ENCODE results near the gene FAM229B.

Gene FAM229B

GRCh38 chr6:112139052-112139451 is 51.7 kb downstream of the FAM229B start:
- in situ Hi-C loops (cut with MboI; ENCODE audit: low sequenced_read_pairs) = no loop called here

DNA sequence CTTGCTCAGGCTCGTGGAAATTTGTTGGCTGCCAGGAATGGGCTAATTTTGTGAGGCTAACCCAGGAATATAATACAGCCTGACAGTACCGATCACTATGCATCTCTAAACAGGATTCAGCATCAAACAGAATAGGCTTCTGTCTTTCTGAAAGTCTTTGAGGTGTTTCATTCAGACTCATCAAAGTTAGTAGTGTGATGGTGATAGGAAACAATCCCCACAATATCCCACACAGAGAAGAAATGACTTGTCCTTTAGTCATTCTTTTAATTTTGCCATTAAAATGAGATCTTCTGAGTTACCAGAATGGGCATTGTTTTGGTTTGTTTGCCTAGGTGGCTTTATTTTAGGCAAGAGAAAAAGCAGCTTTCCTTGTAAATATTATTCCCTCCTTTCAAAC is 54.3 kb downstream of the FAM229B start:
- in situ Hi-C loops (cut with MboI; ENCODE audit: low sequenced_read_pairs) = no loop called here

DNA sequence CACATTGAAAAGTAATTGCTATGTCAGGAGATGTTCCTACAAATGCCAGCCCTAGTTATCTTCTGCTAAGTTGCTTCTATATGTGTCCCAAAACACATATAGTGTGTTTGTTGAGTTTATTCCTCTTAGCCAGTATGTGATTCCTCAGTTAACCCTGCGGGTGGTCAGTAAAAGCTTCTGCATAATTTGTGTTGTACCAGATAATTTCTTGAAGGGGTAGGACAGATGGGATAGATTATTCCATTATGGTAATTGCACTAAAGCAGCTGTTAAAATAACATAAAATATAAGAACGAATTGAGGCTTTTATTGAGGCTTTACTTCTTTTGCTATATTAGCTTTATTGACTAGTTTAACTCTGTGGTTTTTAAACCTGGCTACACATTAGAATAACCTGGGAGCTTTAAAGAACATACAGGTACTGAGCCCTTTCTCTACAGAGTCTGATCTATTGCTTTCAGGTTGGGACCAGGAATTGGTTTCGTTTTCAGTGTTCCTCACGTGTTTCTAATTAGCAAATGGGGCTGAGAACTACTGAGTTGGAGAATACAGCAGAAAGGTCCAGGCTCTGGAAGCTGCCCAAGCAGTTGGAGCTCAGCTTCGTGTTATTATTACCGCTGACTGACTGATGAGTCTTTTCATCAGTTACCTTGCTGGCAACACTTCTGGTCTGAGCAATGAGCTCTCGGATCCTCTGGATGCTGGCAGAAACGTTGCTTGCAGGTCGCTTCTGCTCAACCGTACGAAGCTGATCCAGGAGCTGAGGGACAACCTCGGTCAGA is 56.9 kb downstream of the FAM229B start:
- in situ Hi-C loops (cut with MboI; ENCODE audit: low sequenced_read_pairs) = no loop called here

- in situ Hi-C loops (cut with MboI; ENCODE audit: low sequenced_read_pairs) = no loop called here
Observed at GRCh38 chr6:112145080-112145573, 57.7 kb downstream of the FAM229B start.

GRCh38 chr6:112148103-112148502 is 60.7 kb downstream of the FAM229B start:
- in situ Hi-C loops (cut with MboI; ENCODE audit: low sequenced_read_pairs) = no loop called here

DNA sequence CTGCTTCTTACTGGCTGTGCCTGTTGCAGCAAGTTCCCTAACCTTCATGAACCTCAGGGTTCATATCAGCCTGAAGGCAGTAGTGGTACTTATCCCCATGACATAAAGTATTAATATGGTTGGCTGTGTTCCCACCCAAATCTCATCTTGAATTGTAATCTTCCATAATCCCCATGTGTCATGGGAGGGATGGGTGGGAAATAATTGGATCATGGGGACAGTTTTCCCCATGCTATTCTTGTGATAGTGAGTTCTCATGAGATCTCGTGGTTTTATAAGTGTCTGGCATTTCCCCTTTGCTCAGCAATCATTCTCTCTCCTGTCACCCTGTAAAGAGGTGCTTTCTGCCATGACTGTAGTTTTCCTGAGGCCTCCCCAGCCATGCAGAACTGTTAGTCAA is 61.8 kb downstream of the FAM229B start:
- in situ Hi-C loops (cut with MboI; ENCODE audit: low sequenced_read_pairs) = no loop called here

DNA sequence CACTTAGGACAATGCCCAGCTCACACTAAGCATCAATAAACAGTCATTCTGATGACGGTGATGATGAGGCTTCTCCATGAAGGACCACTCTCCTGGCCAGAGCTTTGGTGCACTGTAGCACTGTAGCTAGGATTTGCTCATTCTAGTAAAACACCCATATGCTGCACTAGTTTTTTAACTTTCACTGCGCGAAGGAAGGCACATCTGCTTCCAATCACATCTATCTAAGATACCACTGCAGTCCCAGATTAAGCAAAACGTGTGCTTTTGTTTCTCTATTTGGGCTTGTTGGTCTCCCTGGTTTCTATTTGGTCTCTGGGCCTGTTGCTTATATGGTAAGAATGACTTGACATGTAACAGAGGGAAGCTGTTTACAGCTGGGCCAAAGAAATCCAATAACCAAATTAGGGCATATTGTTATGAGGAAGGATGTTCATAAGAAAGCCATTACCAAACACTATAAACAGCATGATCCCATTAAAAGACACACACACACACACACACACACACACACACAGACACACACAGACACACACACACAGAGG is 62.4 kb downstream of the FAM229B start:
- in situ Hi-C loops (cut with MboI; ENCODE audit: low sequenced_read_pairs) = loop anchor here (25.0 kb wide), 1 partner anchor 437 kb away; no protein-coding TSS in a partner anchor

DNA sequence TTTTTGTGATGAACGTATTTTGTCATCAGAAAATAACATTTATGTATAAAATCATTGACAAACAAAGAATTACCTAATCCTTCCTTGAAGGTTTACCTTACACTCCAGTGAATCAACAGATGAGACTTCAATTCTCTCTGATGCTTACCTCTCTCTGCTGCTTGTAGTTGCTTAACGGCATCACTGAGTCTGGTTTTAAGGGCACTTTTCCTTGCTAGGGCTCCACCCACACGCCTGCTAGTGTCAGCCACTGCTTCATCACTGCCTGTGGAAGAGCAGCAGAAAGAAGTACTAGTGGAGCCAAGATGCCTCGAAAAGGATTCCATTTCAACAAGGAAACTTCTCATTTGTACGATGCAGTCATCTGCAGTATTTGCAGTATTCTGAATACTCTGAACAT is 63.0 kb downstream of the FAM229B start:
- in situ Hi-C loops (cut with MboI; ENCODE audit: low sequenced_read_pairs) = loop anchor here (25.0 kb wide), 1 partner anchor 438 kb away; no protein-coding TSS in a partner anchor
